GM12874 (cell line): ENCODE data around the gene RPS14.

Experiments
- TF ChIP-seq, protein P1 (sequence below): IDR thresholded peaks from 2 replicates; pipeline ENCODE4 v1.5.1; 2011; ENCODE audit warnings: low read depth, mild to moderate bottlenecking, control low read depth, low read length, moderate library complexity; ENCODE audit not compliant: insufficient read depth

RPS14 gene

GRCh38 chr5:150448952-150449516 is 505 bp downstream of the RPS14 start:
- TF ChIP-seq, protein P1, sequence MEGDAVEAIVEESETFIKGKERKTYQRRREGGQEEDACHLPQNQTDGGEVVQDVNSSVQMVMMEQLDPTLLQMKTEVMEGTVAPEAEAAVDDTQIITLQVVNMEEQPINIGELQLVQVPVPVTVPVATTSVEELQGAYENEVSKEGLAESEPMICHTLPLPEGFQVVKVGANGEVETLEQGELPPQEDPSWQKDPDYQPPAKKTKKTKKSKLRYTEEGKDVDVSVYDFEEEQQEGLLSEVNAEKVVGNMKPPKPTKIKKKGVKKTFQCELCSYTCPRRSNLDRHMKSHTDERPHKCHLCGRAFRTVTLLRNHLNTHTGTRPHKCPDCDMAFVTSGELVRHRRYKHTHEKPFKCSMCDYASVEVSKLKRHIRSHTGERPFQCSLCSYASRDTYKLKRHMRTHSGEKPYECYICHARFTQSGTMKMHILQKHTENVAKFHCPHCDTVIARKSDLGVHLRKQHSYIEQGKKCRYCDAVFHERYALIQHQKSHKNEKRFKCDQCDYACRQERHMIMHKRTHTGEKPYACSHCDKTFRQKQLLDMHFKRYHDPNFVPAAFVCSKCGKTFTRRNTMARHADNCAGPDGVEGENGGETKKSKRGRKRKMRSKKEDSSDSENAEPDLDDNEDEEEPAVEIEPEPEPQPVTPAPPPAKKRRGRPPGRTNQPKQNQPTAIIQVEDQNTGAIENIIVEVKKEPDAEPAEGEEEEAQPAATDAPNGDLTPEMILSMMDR, result no peak

- TF ChIP-seq, protein P1, result no peak
These were observed 1.2 kb downstream of the RPS14 start for GRCh38 chr5:150448334-150448733.

GRCh38 chr5:150447188-150447587 is 2.4 kb downstream of the RPS14 start:
- TF ChIP-seq, protein P1, result no peak

DNA sequence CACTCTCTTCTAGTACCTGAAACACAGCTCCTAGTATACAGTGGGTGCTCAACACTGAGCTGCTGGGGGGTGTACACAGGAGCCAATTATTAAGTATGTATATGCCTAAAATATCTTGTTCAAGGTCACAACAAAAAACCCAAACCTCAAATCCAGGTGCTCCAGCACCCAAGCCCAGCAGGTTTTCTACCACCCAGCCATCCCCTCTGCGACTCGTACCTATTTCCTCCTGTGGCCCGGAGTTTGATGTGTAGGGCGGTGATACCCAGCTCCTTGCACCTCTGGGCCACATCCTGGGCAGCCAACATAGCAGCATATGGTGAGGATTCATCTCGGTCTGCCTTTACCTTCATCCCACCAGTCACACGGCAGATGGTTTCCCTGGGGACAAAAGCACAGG is 3.0 kb downstream of the RPS14 start:
- TF ChIP-seq, protein P1, result no peak

DNA sequence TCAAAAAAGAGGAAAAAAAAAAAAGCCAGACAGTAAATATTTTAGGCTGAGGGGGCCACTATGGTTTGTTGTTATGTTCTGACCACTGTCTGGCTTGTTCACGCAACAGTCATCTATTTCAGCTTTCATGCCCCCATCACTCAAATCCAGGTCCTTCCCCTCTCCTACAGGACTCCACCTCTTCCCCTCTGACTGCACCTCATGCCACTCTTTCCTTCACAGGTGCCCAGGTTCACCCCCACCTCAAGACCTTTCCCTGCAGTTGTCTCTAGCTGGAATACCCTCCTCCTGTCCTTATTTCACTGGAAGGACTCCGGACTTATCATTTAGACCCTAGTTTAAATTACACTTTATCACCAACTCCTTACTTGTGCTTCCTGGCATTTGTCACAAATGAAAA is 3.5 kb downstream of the RPS14 start:
- TF ChIP-seq, protein P1, result no peak

- TF ChIP-seq, protein P1, result no peak
These were observed 4.8 kb downstream of the RPS14 start for GRCh38 chr5:150444770-150445169.

DNA sequence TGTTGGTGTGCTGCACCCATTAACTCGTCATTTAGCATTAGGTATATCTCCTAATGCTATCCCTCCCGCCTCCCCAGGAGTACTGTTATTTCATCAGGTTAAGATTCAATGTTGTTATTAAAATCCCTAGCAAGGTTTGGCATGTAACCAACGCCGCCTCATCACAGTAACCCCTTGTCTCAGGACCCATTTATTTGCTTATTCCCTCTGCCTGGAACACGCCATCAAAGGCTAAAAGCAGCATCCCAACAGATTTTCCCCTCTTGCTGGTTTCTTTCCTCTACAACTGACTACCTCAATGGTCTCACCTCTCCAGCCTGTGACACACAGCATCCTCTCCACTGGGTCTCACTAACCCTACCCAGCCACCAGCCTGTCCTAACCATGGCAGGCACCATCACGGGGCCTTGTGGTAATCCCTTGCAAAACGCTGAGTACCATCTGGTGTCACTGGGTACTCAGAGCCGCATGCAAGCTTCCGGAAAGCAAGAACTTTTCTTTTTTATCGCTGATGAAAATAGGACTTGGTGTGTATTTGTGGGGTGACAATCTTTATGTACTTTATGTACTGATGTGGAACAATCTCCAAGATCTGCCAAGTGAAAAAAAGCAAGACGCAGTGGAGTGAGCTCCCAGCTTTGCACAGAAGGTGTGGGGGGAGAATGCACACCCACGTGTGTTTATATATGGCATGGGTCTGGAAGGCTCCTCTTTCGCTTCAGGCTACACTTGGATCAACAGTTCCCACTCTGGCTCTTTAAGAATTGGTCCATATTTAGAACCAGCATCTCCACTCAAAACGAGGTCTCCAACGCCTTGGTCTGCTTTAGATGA is 6.1 kb downstream of the RPS14 start:
- TF ChIP-seq, protein P1, result no peak
